ENCODE results near the gene MCL1. TPM values are rescaled to one million over a fixed set of nuclear protein-coding genes. Genes with fewer than 3 reads are reported as not detected.
A peak's percentile ranks its signal among the peaks of the same experiment; 100 is the strongest.

The MCL1 gene
- total RNA-seq, 2 experiments from 2014 or later = 185 to 265 TPM

DNA sequence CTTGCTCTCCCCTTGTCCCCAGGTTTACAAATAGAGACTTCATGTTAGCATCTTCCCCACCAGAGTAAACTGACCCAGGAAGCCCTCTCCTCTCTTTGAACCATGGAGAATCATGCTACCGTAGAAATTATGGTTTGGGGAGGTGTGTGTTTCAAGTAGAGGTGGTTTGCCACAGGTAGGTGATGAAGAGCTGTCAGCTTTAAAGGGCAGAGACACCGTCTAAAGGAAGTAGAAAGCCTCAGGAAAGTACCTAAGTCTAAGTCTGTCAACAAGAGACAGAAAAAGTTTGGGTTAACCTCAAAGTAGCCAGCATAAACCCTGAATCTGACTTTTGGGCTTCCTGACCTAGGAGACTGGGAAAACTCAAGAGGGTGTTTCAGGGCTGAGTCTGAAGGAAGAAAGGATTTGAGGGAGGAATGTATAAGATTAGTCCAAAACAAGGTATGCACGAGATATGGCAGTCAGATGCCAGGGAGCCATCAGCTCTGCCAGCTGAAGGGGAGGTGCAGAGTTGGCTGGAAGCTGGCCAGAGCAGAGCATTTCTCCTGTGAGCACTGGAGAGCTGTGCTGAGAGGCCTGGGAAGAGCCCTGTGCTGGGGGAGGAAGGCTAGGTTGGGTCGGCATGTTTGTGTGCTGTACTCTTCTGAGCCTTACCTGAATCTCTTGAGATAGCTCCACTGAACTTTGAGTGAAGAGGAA lies 15.9 kb downstream of the MCL1 start:
- Mint-ChIP-seq H3K4me1 (peaks cover 71% of the 10 kb centered on the region), H3K27me3 (no peaks in the 10 kb centered on the region), H3K36me3 (ENCODE audit: low read depth) (peaks cover 7% of the 10 kb centered on the region), H3K4me3 (peak overlapping the region; percentile 81), H3K27ac (peak overlapping the region; percentile 99), H3K9me3 (ENCODE audit: low read depth) (no peaks in the 10 kb centered on the region)
- ChIA-PET CTCF (interaction anchor here (1.2 to 26.4 kb wide), 3 partner anchors 13 to 57 kb away, joined by 3 to 461 read pairs (median 239); partner anchors contain the start of genes ENSA and MCL1), POLR2A (interaction anchor here (0.6 to 7.7 kb wide), 16 partner anchors 12 to 894 kb away, joined by 3 to 333 read pairs (median 4); partner anchors contain the start of genes ENSA and MCL1)
- DNase-seq (peak; percentile 68), ATAC-seq (peak; percentile 25)
- intact Hi-C loops (cut with DNase I, micrococcal nuclease) = loop anchor here (2.0 to 10.0 kb wide), 12 partner anchors 76 to 764 kb away; partner anchors contain the start of genes ARNT (in 1 of the 2), CA14 (in 1 of the 2), CDC42SE1 (in 1 of the 2) and CTSS (in 1 of the 2)

DNA sequence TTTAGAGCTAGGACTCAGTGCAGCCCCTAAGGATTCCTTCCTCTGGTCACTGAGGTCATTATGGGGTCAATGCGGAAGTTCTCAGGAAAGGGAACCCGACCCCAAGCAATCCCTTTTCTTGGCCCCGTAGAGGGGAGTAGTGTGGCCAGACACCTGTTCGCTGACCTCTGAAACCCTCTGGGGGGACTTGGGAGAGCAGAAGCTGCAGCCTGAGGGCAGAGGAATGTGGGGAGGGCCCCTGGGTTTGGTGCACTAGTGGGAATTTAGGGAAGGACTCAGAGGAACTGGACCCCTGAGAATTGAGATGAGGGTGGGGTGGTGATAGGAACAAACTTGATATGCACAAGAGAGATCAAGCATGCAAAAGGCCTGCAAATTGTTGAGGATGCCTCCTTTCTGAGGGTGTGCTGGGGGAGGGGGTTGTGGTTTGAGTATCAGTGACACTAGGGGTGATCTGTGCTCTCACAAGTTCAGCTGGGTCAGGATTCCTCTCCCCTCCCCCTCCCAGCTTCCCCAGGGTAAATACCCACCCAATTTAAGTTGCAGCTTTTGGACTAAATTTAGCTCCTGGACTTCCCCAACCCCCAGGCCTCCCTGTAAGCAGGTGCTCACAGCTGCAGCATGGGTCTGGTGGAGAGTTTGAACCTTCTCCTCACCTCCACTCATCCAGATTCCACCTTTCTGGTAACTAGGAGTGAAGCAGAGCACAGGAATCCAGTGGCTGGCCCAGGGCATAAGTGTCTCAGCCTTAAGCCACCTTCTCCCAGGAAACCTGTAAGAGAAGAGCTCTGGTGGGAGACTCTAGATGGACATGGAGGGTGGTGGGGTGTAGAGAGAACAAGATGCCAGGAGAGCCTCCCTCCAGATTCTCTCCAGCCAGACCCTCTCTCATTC lies 16.7 kb downstream of the MCL1 start:
- H3K36me3 Mint-ChIP-seq (ENCODE audit: low read depth) = peaks cover 7% of the 10 kb centered on the region
- intact Hi-C loops (cut with DNase I, micrococcal nuclease) = loop anchor here (1.0 to 10.0 kb wide), 14 partner anchors 49 to 765 kb away; partner anchors contain the start of genes ARNT (in 1 of the 2), CA14 (in 1 of the 2), CDC42SE1 (in 1 of the 2) and CTSS (in 1 of the 2)
- POLR2A ChIA-PET = interaction anchor here (0.9 to 7.7 kb wide), 14 partner anchors 11 to 676 kb away, joined by 3 to 333 read pairs (median 4); partner anchors contain the start of genes ENSA, GOLPH3L and MCL1
- no peaks in the 10 kb centered on the region for H3K27me3 Mint-ChIP-seq
- peaks cover 63% of the 10 kb centered on the region for H3K4me1 Mint-ChIP-seq
- peak; percentile 33 for ATAC-seq
- H3K9me3 Mint-ChIP-seq (ENCODE audit: low read depth) = no peaks in the 10 kb centered on the region
- H3K27ac Mint-ChIP-seq = peak overlapping the region; percentile 99
- peak overlapping the region; percentile 81 for H3K4me3 Mint-ChIP-seq
- CTCF ChIA-PET = interaction anchor here (0.5 to 26.4 kb wide), 8 partner anchors 11 to 444 kb away, joined by 3 to 461 read pairs (median 8); partner anchors contain the start of genes ENSA, MCL1 and MINDY1
- DNase-seq = peak; percentile 94

DNA sequence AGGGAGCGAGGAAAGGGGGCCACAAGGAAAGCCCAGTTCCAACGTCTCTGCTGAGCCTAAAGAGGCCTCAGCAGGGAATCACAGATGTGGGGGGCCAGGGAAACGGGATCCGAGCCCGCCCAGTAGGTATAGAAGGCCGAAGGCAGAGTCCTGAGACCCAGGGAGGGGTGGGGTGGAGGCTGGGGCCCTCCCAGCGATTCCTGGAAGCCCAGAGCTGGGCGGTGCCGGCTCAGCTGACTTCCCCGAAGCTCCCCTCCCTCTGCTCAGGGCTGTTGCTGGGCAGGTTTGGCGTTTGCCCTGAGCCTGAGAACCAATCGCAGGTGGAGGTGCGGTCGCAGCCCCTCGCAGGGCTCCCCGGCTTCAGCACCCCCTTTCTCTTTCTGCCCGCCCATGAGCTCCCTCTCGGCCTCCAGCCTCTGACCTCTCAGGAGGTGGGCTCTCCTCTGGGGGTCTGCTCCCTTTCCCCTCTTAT lies 17.4 kb downstream of the MCL1 start:
- peak overlapping the region; percentile 99 for H3K27ac Mint-ChIP-seq
- DNase-seq (peak; percentile 96), ATAC-seq (peak; percentile 37)
- peak overlapping the region; percentile 81 for H3K4me3 Mint-ChIP-seq
- H3K36me3 Mint-ChIP-seq (ENCODE audit: low read depth) = peaks cover 3% of the 10 kb centered on the region
- peaks cover 57% of the 10 kb centered on the region for H3K4me1 Mint-ChIP-seq
- no peaks in the 10 kb centered on the region for H3K9me3 Mint-ChIP-seq (ENCODE audit: low read depth)
- no peaks in the 10 kb centered on the region for H3K27me3 Mint-ChIP-seq
- ChIA-PET CTCF (interaction anchor here (0.5 to 26.4 kb wide), 11 partner anchors 11 to 445 kb away, joined by 3 to 461 read pairs (median 4); partner anchors contain the start of genes CA14, ENSA, MCL1 and MINDY1), POLR2A (interaction anchor here (0.9 to 7.7 kb wide), 9 partner anchors 10 to 198 kb away, joined by 3 to 333 read pairs (median 5); partner anchors contain the start of genes ENSA, GOLPH3L and MCL1)
- intact Hi-C loops (cut with DNase I, micrococcal nuclease) = loop anchor here (1.0 to 10.0 kb wide), 26 partner anchors 15 to 765 kb away; partner anchors contain the start of genes ARNT (in 2 of the 2), ENSA (in 2 of the 2), GOLPH3L (in 2 of the 2) and TARS2 (in 2 of the 2)

DNA sequence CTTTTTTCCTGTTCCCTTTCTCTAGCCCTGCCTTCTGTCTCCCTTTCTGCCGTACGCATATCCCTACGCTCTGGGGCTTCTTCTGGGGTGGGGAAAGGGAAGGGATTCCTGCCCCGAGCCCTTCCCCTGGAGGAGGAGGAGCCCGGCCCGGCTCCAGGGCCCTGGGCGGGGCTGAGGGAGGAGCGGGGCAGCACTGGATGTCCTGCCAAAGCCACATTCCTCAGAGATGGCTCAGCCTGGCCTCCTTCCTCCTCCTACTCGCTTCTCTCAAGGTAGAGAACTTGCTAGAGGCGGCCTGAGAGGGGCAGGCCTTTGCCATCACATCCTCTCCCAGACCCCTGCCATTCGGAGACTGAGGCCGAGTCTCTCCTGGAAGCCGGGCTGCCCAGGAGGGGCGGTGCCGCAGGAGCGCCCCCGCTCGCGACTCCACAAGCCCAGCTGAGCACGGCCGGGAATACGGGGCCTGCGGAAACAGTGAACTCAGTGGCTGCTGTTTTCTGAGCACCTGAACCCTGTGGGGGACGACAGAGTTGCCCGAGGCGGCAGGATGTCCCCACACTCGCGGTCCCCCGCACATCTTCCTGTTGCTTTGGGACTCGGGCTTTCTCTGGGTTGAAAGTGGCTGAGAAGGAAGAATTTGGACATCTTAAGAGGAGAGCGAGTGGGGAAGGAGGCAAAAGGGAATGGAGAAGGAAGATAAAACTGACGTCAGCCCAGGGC lies 18.0 kb downstream of the MCL1 start:
- no peaks in the 10 kb centered on the region for H3K9me3 Mint-ChIP-seq (ENCODE audit: low read depth)
- ChIA-PET CTCF (interaction anchor here (0.5 to 26.4 kb wide), 31 partner anchors 7 to 445 kb away, joined by 3 to 461 read pairs (median 5); partner anchors contain the start of genes C1orf54, CA14, ENSA and GOLPH3L), POLR2A (interaction anchor here (0.6 to 7.7 kb wide), 11 partner anchors 10 to 198 kb away, joined by 3 to 333 read pairs (median 4); partner anchors contain the start of genes ENSA, GOLPH3L and MCL1)
- peak overlapping the region; percentile 99 for H3K27ac Mint-ChIP-seq
- peak overlapping the region; percentile 81 for H3K4me3 Mint-ChIP-seq
- peak; percentile 43 for ATAC-seq
- DNase-seq = peak; percentile 83
- H3K27me3 Mint-ChIP-seq = no peaks in the 10 kb centered on the region
- intact Hi-C loops (cut with DNase I, micrococcal nuclease) = loop anchor here (1.0 to 10.0 kb wide), 23 partner anchors 16 to 766 kb away; partner anchors contain the start of genes ARNT (in 2 of the 2), ENSA (in 2 of the 2), TARS2 (in 2 of the 2) and CA14 (in 1 of the 2)
- H3K4me1 Mint-ChIP-seq = peaks cover 51% of the 10 kb centered on the region
- H3K36me3 Mint-ChIP-seq (ENCODE audit: low read depth) = peaks cover 3% of the 10 kb centered on the region

DNA sequence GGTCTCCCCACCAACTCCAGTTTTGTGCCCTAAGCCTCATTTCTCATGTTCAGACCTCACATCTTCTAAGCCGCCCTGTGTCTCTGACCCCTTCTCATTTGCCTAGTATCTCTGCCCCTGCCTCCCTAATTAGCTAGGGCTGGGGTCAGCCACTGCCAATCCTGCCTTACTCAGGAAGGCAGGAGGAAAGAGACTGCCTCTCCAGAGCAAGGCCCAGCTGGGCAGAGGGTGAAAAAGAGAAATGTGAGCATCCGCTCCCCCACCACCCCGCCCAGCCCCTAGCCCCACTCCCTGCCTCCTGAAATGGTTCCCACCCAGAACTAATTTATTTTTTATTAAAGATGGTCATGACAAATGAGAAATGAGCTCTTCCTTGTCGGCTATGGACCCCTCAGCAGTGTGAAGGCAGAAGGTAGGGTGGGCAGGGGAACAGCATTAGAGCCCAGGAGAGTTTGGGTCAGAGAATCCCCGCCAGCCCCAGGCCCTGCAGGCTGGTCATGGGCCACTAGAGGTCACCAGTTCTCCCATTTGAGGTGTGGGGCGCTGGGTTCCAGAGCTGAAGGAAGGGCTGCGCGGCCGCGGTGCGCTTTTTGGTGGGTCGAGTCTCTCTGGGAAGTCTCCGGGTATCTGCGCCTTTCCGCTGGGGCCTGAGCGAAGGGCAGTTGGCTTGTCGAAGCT lies 18.7 kb downstream of the MCL1 start:
- peak; percentile 47 for ATAC-seq
- ChIA-PET POLR2A (interaction anchor here (0.6 to 7.7 kb wide), 7 partner anchors 12 to 415 kb away, joined by 3 to 333 read pairs (median 5); partner anchors contain the start of genes ADAMTSL4, ENSA, GOLPH3L and MCL1), CTCF (interaction anchor here (0.6 to 26.4 kb wide), 43 partner anchors 8 to 501 kb away, joined by 3 to 461 read pairs (median 4); partner anchors contain the start of genes ADAMTSL4, C1orf54, CA14 and ENSA)
- Mint-ChIP-seq H3K36me3 (ENCODE audit: low read depth) (peaks cover 3% of the 10 kb centered on the region), H3K9me3 (ENCODE audit: low read depth) (no peaks in the 10 kb centered on the region), H3K4me1 (peaks cover 44% of the 10 kb centered on the region), H3K27ac (peak overlapping the region; percentile 99), H3K27me3 (no peaks in the 10 kb centered on the region), H3K4me3 (peak overlapping the region; percentile 81)
- peak; percentile 94 for DNase-seq
- intact Hi-C loops (cut with DNase I, micrococcal nuclease) = loop anchor here (1.0 to 10.0 kb wide), 25 partner anchors 17 to 767 kb away; partner anchors contain the start of genes ARNT (in 2 of the 2), ENSA (in 2 of the 2), TARS2 (in 2 of the 2) and CA14 (in 1 of the 2)

DNA sequence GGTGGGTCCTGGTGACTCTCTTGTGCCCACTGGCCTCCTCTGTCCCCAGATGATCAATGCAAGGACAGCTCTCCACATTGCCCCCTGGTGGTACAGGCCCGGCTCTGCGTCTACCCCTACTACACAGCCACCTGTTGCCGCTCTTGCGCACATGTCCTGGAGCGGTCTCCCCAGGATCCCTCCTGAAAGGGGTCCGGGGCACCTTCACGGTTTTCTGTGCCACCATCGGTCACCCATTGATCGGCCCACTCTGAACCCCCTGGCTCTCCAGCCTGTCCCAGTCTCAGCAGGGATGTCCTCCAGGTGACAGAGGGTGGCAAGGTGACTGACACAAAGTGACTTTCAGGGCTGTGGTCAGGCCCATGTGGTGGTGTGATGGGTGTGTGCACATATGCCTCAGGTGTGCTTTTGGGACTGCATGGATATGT lies 19.4 kb downstream of the MCL1 start:
- ChIA-PET POLR2A (interaction anchor here (0.6 to 7.7 kb wide), 6 partner anchors 8 to 69 kb away, joined by 5 to 333 read pairs (median 6); partner anchors contain the start of genes ADAMTSL4, ENSA and MCL1), CTCF (interaction anchor here (0.6 to 26.4 kb wide), 27 partner anchors 8 to 447 kb away, joined by 3 to 461 read pairs (median 5); partner anchors contain the start of genes ENSA, FALEC, MCL1 and MINDY1)
- Mint-ChIP-seq H3K4me1 (peaks cover 40% of the 10 kb centered on the region), H3K27ac (peak overlapping the region; percentile 99), H3K36me3 (ENCODE audit: low read depth) (peaks cover 3% of the 10 kb centered on the region), H3K9me3 (ENCODE audit: low read depth) (no peaks in the 10 kb centered on the region), H3K27me3 (no peaks in the 10 kb centered on the region), H3K4me3 (peak overlapping the region; percentile 81)
- intact Hi-C loops (cut with DNase I, micrococcal nuclease) = loop anchor here (1.0 to 10.0 kb wide), 16 partner anchors 73 to 767 kb away; partner anchors contain the start of genes ARNT (in 2 of the 2), CA14 (in 1 of the 2), CDC42SE1 (in 1 of the 2) and CERS2 (in 1 of the 2)
- peak; percentile 11 for ATAC-seq
- peak; percentile 87 for DNase-seq

DNA sequence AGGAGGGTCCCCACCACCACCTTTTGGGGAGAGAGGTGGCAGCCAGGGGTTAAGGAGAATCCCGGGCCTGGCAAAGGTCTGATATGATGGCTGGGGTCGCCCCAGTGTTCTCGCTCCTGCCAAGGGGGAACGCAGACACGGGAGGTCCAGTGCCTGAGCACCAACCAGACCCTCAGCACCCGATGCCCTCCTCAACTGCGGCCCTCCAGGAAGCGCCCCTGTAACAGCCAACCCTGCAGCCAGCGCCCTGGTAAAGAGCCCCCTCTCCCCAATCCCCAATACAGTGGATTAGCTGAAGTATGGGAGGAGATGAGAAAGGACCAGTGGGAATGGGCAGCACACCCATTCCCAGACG lies 19.8 kb downstream of the MCL1 start:
- Mint-ChIP-seq H3K36me3 (ENCODE audit: low read depth) (no peaks in the 10 kb centered on the region), H3K27me3 (no peaks in the 10 kb centered on the region), H3K4me1 (peaks cover 36% of the 10 kb centered on the region), H3K9me3 (ENCODE audit: low read depth) (no peaks in the 10 kb centered on the region), H3K27ac (no peak overlapping the region), H3K4me3 (no peak overlapping the region)
- intact Hi-C loops (cut with DNase I, micrococcal nuclease) = loop anchor here (1.0 to 10.0 kb wide), 16 partner anchors 72 to 768 kb away; partner anchors contain the start of genes ARNT (in 2 of the 2), CA14 (in 1 of the 2), CDC42SE1 (in 1 of the 2) and CERS2 (in 1 of the 2)
- DNase-seq (no peak), ATAC-seq (no peak)
- POLR2A ChIA-PET = interaction anchor here (0.6 to 7.7 kb wide), 5 partner anchors 8 to 69 kb away, joined by 5 to 333 read pairs (median 6); partner anchors contain the start of genes ADAMTSL4, ENSA and MCL1
- CTCF ChIA-PET = interaction anchor here (0.7 to 26.4 kb wide), 18 partner anchors 8 to 363 kb away, joined by 3 to 461 read pairs (median 4); partner anchors contain the start of genes ENSA, FALEC and MCL1

DNA sequence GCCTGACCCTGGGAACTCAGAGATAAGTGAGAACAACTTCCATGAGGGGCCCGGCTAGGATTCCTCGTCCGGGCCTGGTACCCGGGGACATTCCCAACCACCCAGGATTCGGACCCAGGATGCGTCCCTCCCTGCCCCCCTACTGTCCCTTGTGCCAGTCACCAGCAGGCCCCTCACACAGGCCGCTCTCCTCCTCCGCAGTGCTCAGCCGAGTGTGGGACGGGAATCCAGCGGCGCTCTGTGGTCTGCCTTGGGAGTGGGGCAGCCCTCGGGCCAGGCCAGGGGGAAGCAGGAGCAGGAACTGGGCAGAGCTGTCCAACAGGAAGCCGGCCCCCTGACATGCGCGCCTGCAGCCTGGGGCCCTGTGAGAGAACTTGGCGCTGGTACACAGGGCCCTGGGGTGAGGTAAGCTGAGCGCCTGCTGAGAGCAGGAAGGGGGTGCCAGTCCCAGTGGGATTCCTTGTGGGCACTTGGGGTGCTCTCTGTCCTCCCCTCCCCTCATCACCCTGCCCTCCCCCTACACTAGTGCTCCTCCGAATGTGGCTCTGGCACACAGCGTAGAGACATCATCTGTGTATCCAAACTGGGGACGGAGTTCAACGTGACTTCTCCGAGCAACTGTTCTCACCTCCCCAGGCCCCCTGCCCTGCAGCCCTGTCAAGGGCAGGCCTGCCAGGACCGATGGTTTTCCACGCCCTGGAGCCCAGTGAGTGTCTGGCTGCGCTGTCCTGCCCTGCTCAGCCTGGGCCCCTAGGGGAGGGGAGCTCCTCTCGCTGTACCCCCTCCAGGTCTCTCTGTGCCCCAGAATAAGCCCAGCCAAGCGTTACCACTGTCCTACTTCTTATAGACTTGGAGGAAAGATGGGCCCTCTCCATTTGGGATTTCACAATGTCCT lies 20.4 kb downstream of the MCL1 start:
- peaks cover 30% of the 10 kb centered on the region for H3K4me1 Mint-ChIP-seq
- H3K9me3 Mint-ChIP-seq (ENCODE audit: low read depth) = no peaks in the 10 kb centered on the region
- intact Hi-C loops (cut with DNase I, micrococcal nuclease) = no loop called here
- DNase-seq = no peak
- H3K4me3 Mint-ChIP-seq = no peak overlapping the region
- ChIA-PET POLR2A (interaction anchor here (0.6 to 7.7 kb wide), 5 partner anchors 9 to 70 kb away, joined by 5 to 333 read pairs (median 6); partner anchors contain the start of genes ADAMTSL4, ENSA and MCL1), CTCF (interaction anchor here (0.7 to 26.4 kb wide), 21 partner anchors 9 to 363 kb away, joined by 3 to 461 read pairs (median 4); partner anchors contain the start of genes ENSA, FALEC and MCL1)
- no peak for ATAC-seq
- H3K27me3 Mint-ChIP-seq = no peaks in the 10 kb centered on the region
- no peak overlapping the region for H3K27ac Mint-ChIP-seq
- H3K36me3 Mint-ChIP-seq (ENCODE audit: low read depth) = no peaks in the 10 kb centered on the region
